CD14-positive monocyte (primary cell): Measurements from ENCODE around the gene RBMXL2. TPM values are rescaled to one million over a fixed set of nuclear protein-coding genes. Genes with fewer than 3 reads are reported as not detected.

Experiments used
- DNase-seq, 3 donors: peaks; one replicate each; pipeline ENCODE4 v3.0.0-alpha.2; 2011 to 2022
- H2AFZ ChIP-seq: 2 replicates; pipeline ENCODE4 v1.6.0; 2012; ENCODE audit warnings: mild to moderate bottlenecking, low read depth, low read length, inconsistent platforms; ENCODE audit not compliant: insufficient read depth, poor library complexity, severe bottlenecking
- H3K27ac ChIP-seq, 2 donors: 1 replicate in 1 of 2; 2 replicates in 1 of 2; pipeline ENCODE4 v1.5.1; 2012 to 2013; ENCODE audit warnings: low read length in 2 of 2, control low read depth in 1 of 2, inconsistent platforms in 1 of 2, low read depth in 1 of 2, mild to moderate bottlenecking in 1 of 2
- H3K27me3 ChIP-seq, 2 donors: one replicate each; pipeline versions ENCODE4 v1.6.0 to v1.6.1; 2011 to 2013; ENCODE audit warnings: low read length in 2 of 2; ENCODE audit not compliant: control insufficient read depth in 2 of 2, insufficient read depth in 2 of 2
- H3K36me3 ChIP-seq, 2 donors: replicated peaks in 1 of 2; 1 replicate in 1 of 2; 2 replicates in 1 of 2; pipeline versions ENCODE4 v1.5.1 to v1.6.1; 2012 to 2013; ENCODE audit warnings: low read length in 2 of 2, control low read depth in 1 of 2, inconsistent platforms in 1 of 2, mild to moderate bottlenecking in 1 of 2; ENCODE audit not compliant: insufficient read depth in 2 of 2, control insufficient read depth in 1 of 2
- H3K4me1 ChIP-seq, 2 donors: 1 replicate in 1 of 2; 2 replicates in 1 of 2; pipeline versions ENCODE4 v1.5.1 to v1.6.1; 2012 to 2013; ENCODE audit warnings: low read length in 2 of 2, control low read depth in 1 of 2, inconsistent platforms in 1 of 2, mild to moderate bottlenecking in 1 of 2, moderate library complexity in 1 of 2; ENCODE audit not compliant: insufficient read depth in 2 of 2, control insufficient read depth in 1 of 2
- H3K4me2 ChIP-seq: replicated peaks from 2 replicates; pipeline ENCODE3; 2012; ENCODE audit warnings: low read length, moderate library complexity, mild to moderate bottlenecking; ENCODE audit not compliant: poor library complexity, severe bottlenecking; ENCODE audit errors: extremely low read depth
- H3K4me3 ChIP-seq, 3 experiments: fragments of 200-600 bp in 1 of 3; sonication (generic) in 1 of 3; replicated peaks in 1 of 3; 1 replicate in 2 of 3; 2 replicates in 1 of 3; pipeline ENCODE4 v1.5.1; 2011 to 2013; ENCODE audit warnings: low read length in 3 of 3, mild to moderate bottlenecking in 3 of 3, control low read depth in 2 of 3, low read depth in 2 of 3, inconsistent platforms in 1 of 3, moderate library complexity in 1 of 3
- H3K79me2 ChIP-seq: 2 replicates; pipeline ENCODE4 v1.6.0; 2012; ENCODE audit warnings: mild to moderate bottlenecking, control low read depth, inconsistent platforms, low read length, moderate library complexity; ENCODE audit not compliant: insufficient read depth
- H3K9ac ChIP-seq: 2 replicates; pipeline ENCODE4 v1.6.0; 2017; ENCODE audit warnings: low read length, mild to moderate bottlenecking; ENCODE audit not compliant: insufficient read depth, poor library complexity, severe bottlenecking
- H3K9me3 ChIP-seq, 2 donors: replicated peaks in 1 of 2; 1 replicate in 1 of 2; 2 replicates in 1 of 2; pipeline versions ENCODE4 v1.5.1 to v1.6.1; 2012 to 2013; ENCODE audit warnings: low read length in 2 of 2, control low read depth in 1 of 2; ENCODE audit not compliant: control insufficient read depth in 1 of 2, insufficient read depth in 1 of 2
- H4K20me1 ChIP-seq: 2 replicates; pipeline ENCODE4 v1.6.0; 2012; ENCODE audit warnings: mild to moderate bottlenecking, low read length, control low read depth, moderate library complexity; ENCODE audit not compliant: insufficient read depth
- H3K27ac Mint-ChIP-seq, 7 donors: one replicate each; pipeline ENCODE4 v1.8.0; 2020; ENCODE audit warnings: mild to moderate bottlenecking in 7 of 7, mixed read lengths in 7 of 7, moderate library complexity in 6 of 7, inconsistent platforms in 2 of 7
- H3K27me3 Mint-ChIP-seq, 3 donors: one replicate each; pipeline ENCODE4 v1.8.0; 2021 to 2022; ENCODE audit warnings: low read depth in 3 of 3, mild to moderate bottlenecking in 3 of 3, mixed read lengths in 3 of 3, moderate library complexity in 3 of 3, inconsistent platforms in 1 of 3
- H3K36me3 Mint-ChIP-seq, 2 donors: one replicate each; pipeline ENCODE4 v1.8.0; 2020; ENCODE audit warnings: mixed read lengths in 2 of 2, inconsistent platforms in 1 of 2, mild to moderate bottlenecking in 1 of 2
- H3K4me1 Mint-ChIP-seq: one replicate; pipeline ENCODE4 v1.8.0; 2020; ENCODE audit warnings: mild to moderate bottlenecking, mixed read lengths
- H3K4me3 Mint-ChIP-seq, 2 donors: one replicate each; pipeline ENCODE4 v1.8.0; 2020; ENCODE audit warnings: mild to moderate bottlenecking in 2 of 2, mixed read lengths in 2 of 2, moderate library complexity in 1 of 2
- H3K9me3 Mint-ChIP-seq, 7 donors: one replicate each; pipeline ENCODE4 v1.8.0; 2020 to 2022; ENCODE audit warnings: mixed read lengths in 7 of 7, mild to moderate bottlenecking in 6 of 7, moderate library complexity in 6 of 7, inconsistent platforms in 2 of 7
- CTCF ChIP-seq: fragments of 200-600 bp; IDR thresholded peaks from one replicate; pipeline ENCODE4 v1.8.0; 2022; ENCODE audit warnings: antibody characterized with exemption, mild to moderate bottlenecking
- WGBS: methylation state at CpG from one replicate; pipeline ENCODE4 v1.1.5; 2013; ENCODE audit warnings: missing lambda C conversion rate; ENCODE audit not compliant: insufficient coverage; 5-methylcytosine and 5-hydroxymethylcytosine counted together
- intact Hi-C, 2 donors: fragments of 100-400 bp; cut with micrococcal nuclease; formaldehyde crosslinking; loops; one replicate each; pipeline versions ENCODE4 v1.15.0 to v1.15.1; 2023
- polyA plus RNA-seq, 3 donors: library from polyadenylated mRNA; depleted of rRNA in 1 of 3; unstranded in 2 of 3; stranded (reverse) in 1 of 3; fragments of 300-500 nt in 2 of 3; fragments of >200 nt in 1 of 3; fragmentation: Illumina TruSeq in 2 of 3; gene quantifications; 1 replicate in 2 of 3; 2 replicates in 1 of 3; pipeline ENCODE4 v1.2.3, GENCODE V29; 2012 to 2021

Gene RBMXL2
- polyA plus RNA-seq, 3 donors: not detected

GRCh38 chr11:7057641-7058040, 31.2 kb upstream of the RBMXL2 start:
- WGBS: 100% methylated on average over 1 of the region's 2 CpGs
- Histone ChIP-seq H3K79me2 (no peaks in the 10 kb centered on the region), H3K9ac (no peak overlapping the region), H3K36me3 (no peaks in the 10 kb centered on the region), H2AFZ (no peak overlapping the region), H4K20me1 (no peaks in the 10 kb centered on the region), H3K27me3 (no peaks in the 10 kb centered on the region), H3K4me3 (no peak overlapping the region), H3K4me2 (no peak overlapping the region), H3K4me1 (no peaks in the 10 kb centered on the region), H3K9me3 (no peaks in the 10 kb centered on the region), H3K27ac (no peak overlapping the region)
- no peak for TF ChIP-seq CTCF
- H3K36me3 Mint-ChIP-seq: no peaks in the 10 kb centered on the region
- H3K4me3 Mint-ChIP-seq: no peak overlapping the region
- H3K27ac Mint-ChIP-seq: no peak overlapping the region
- H3K9me3 Mint-ChIP-seq: no peaks in the 10 kb centered on the region
- intact Hi-C loops: no loop called here
- H3K4me1 Mint-ChIP-seq: no peaks in the 10 kb centered on the region
- peaks cover 0 to 1% (median 0%) of the 10 kb centered on the region in 3 donors for H3K27me3 Mint-ChIP-seq
- DNase-seq: no peak

GRCh38 chr11:7060868-7061267, 27.9 kb upstream of the RBMXL2 start:
- Mint-ChIP-seq H3K36me3 (no peaks in the 10 kb centered on the region), H3K27me3 (no peaks in the 10 kb centered on the region), H3K4me1 (no peaks in the 10 kb centered on the region), H3K4me3 (no peak overlapping the region), H3K9me3 (peaks cover 0 to 2% (median 0%) of the 10 kb centered on the region in 7 donors), H3K27ac (no peak overlapping the region)
- H3K36me3 ChIP-seq: no peaks in the 10 kb centered on the region
- intact Hi-C loops: no loop called here
- DNase-seq: no peak
- H3K79me2 ChIP-seq: no peaks in the 10 kb centered on the region
- WGBS: no CpG with 5 or more reads among the region's 1 CpG
- no peaks in the 10 kb centered on the region for H3K4me1 ChIP-seq
- no peak overlapping the region for H2AFZ ChIP-seq
- H4K20me1 ChIP-seq: no peaks in the 10 kb centered on the region
- H3K9ac ChIP-seq: no peak overlapping the region
- H3K27me3 ChIP-seq: no peaks in the 10 kb centered on the region
- H3K27ac ChIP-seq: no peak overlapping the region
- H3K4me2 ChIP-seq: no peak overlapping the region
- no peak for TF ChIP-seq CTCF
- H3K4me3 ChIP-seq: no peak overlapping the region
- H3K9me3 ChIP-seq: no peaks in the 10 kb centered on the region
